HG03103 (cell line): ENCODE measurements around the gene TRIM9.
"Not testable (repeated sequence)": the region's sequence is repeated elsewhere in the genome, so short reads cannot be mapped to it uniquely, and the experiment has no call there.

ENCODE experiments used
- ATAC-seq: cut with Tn5 transposase; IDR thresholded peaks from one replicate; pipeline ENCODE4 v1.9.1; 2021; ENCODE audit warnings: low read depth; ENCODE audit not compliant: unreplicated experiment

The TRIM9 gene

DNA sequence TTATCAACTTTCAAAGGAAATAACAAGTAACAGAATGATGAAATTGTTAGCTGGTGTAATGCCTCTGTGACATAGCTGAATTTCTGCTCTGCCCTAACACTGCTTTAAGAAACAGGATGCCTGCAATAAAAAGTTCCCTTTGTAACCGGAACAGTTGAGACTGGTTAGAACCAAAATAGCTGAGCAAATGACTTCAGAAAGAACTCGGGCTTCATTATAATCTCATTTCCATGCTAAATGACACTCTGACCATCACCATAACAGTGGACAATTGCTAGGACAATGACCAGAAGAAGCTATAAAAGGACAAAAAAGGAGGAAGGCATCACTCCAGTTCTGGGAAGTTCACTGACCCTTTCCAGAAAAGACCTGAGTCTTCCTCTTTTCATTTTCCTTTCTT is 127.1 kb downstream of the TRIM9 start:
- no peak for ATAC-seq

DNA sequence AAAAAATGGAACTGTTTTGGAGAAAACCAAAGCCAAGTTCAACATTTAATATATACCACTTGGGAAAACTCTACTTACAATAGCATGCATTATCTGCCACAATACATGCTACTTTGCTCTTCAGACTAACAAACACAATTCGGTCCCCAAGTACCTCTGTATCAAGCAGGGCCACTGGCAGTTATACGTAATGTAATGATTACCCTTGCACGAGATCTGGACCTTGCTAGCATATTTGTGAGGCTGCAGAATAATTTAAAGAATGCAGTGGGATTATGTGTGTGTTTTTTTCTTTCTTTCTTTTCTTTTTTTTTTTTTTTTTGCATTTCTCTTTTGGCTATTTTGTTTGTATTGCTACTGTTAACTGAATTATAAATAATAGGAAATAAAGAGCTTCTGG is 127.8 kb downstream of the TRIM9 start:
- ATAC-seq = no peak

DNA sequence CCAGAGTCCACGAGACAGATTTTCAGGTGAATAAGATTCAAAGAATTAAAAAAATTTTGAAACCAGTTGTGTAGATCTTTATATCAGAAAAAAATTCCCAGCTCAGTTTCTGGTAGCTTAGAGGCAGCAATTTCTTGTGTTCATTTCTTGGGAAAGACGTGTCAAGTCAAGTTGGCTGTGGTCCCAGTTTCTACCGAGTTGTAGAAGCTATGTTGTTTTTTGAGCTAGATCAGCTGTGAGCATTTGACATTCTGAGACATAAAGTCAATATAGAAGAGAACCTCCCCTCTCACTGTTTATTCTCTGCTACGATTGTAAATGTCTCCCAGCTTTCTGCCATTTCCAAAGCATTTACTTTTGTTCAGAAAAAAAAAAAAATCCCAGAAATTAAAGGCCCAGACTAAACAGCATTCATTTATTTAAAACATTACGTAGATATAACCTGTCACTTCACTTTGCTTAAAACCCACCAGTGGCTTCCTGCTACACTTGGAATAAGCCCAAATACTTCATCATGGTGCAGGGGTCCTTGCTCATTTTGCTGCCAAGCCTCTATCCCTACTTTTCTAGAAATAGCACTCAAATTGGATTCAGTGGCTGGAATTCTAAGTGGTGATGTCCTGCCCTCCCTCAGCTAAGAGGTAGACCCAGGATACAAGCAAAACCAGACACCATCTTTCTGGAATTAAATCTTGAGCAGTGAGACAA is 130.1 kb downstream of the TRIM9 start:
- ATAC-seq = no peak

- no peak for ATAC-seq
These were observed 131.0 kb downstream of the TRIM9 start for GRCh38 chr14:50963919-50964318.

DNA sequence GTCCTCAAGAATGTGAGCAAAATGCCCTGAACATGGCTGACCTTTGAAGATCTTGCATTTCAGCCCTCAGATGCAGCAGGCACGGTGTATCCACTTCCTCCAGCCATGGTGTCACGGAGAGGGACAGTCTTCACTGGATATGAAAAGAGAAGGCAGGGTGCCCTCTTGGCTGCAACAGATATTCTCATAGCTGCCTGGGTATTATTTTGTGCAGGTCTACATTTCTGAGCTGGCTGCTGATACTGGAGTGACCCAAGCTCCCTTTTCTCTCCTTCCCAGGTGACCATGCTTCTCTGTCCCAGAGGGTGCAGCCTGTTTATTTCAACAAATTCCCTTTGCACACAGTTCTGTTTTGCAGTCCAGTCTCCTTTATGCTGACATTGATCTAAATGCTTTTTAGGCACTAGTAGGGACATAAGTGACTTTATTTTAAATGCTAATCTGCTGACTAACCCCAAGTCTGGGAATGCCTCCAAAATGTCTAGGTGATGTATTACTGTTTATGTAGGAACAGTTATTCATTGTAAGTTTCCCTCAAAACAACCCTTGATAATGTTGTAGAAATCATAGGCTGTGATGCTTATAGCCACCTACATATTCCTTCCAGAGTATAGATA is 133.2 kb downstream of the TRIM9 start:
- no peak for ATAC-seq

- ATAC-seq = no peak
These were observed 137.6 kb downstream of the TRIM9 start for GRCh38 chr14:50957296-50957695.

- ATAC-seq = not testable (repeated sequence)
These were observed 138.5 kb downstream of the TRIM9 start for GRCh38 chr14:50956421-50956820.

DNA sequence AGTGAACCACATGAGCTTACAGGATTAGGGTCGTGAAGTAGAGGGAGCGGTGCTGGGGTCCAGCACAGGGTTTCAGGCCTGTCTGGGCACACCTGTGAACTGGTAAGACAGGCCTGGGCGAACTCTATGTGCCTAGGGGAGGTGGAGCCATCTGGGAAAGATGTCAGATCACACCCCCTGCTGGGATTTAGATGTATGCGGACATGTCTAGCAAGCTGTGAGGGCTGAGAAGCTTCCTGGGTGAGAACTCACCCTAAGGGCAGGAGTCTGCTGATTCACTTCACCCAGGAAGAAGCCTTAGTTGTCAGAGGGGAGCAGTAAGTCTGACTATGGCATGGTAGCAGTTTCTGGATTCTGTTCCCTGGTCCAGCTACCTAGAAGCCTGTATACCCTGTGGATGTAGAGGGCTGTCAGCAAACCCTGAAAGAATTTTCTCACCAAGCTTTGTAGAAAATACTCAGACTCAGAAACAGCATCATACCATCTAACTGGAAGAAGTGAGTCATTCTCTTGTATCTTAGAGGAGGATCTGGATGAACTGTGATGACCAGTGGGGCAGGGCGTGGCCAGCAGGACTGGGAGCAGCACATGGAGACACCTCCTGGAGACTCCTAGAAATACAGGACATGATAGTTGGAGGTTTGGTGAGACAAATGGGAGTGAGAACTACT is 139.4 kb downstream of the TRIM9 start:
- ATAC-seq = no peak

GRCh38 chr14:50954811-50955372 is 140.0 kb downstream of the TRIM9 start:
- no peak for ATAC-seq

DNA sequence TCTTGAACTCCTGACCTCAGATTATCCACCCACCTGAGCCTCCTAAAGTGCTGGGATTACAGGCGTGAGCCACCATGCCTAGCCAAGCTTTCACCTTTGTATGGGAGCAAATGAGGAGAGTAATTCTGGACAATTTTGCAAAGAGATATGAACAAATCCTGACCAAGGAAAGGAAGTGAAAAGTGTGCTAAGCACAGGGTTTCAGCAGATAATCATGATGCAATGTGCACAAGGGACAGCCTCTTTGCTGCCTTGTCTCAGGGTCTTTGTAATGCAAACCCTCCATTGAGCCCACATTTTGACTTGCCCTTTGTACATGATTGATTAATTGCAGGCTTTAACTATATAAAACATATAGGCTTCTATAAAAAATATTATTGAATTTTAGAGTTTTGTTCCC is 141.4 kb downstream of the TRIM9 start:
- ATAC-seq = no peak

DNA sequence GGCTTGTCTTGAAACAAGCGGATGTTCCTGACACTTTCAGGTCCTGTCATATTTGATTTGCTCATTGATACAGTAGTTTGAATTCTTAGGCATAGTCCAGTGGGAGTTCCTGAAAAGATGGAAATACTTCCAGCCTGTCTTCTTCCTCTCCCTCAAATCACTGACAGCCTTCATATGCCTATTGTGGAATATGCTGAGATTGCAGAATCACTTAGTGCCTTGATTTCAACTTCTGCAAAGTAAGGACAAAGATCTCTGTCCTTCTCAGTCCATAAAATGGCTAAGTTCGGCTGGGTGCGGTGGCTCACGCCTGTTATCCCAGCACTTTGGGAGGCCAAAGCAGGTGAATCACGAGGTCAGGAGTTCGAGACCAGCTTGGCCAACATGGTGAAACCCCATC is 143.9 kb downstream of the TRIM9 start:
- no peak for ATAC-seq

DNA sequence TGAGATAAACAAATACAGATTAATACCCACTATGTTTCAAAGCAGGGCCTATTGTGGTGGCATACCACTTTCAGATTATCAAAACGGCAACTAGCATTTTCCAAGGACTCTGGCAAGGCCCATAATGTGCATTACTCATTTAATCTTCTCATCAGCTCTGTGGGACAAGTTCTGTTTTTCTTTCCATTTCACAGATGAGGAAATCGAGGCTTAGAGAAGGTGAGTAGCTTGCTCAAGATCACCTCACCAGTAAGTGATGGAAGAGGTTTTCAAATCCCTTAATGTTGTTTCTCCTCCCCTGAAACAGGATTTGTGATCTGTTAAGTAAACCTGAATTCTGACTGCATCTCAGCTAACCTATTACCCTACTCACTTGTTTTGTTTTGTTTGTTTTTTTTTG is 146.7 kb downstream of the TRIM9 start:
- no peak for ATAC-seq

- ATAC-seq = no peak
These were observed 147.5 kb downstream of the TRIM9 start for GRCh38 chr14:50947446-50947845.

DNA sequence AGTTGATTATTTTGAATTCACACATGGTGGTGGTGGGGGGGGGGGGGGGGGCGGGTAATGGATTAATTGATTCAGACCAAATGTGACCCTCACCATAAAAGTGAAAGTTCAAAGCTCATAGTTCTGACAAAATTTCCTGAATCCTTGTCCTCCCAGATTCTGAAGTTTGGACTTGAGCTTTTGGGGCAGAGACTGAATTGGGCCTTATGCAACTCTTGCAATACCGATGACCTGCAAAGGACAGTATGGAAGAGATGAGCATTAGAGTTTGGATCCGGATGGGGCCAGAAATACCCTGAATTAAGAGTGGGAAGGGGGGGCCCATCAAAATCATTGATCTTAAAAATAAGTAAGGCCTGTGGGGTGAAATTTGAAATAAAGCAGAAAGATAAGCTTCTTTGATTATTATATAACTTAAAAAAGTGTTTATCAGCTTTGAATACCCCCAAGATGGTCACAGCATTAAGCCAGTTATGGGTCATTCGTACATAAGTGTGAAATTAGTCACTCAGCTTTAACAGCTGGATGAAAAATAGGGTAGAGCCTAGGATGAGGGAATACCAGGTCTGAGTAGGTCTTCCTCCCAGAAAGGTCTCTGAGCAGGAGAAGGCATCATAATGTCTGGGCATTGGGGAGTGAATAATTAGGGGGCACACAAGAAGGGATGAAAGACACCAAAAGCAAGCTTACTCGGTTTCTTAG is 148.5 kb downstream of the TRIM9 start:
- no peak for ATAC-seq

GRCh38 chr14:50944647-50945413 is 150.1 kb downstream of the TRIM9 start:
- no peak for ATAC-seq

- no peak for ATAC-seq
These were observed 150.8 kb downstream of the TRIM9 start, which contains the start of gene PYGL for GRCh38 chr14:50943943-50944646. Gene PYGL, minus strand, starts transcription at chr14:50944483. Its CDS starts 80 bp downstream, at chr14:50944403.

- no peak for ATAC-seq
These were observed 151.5 kb downstream of the TRIM9 start for GRCh38 chr14:50943261-50943942.

DNA sequence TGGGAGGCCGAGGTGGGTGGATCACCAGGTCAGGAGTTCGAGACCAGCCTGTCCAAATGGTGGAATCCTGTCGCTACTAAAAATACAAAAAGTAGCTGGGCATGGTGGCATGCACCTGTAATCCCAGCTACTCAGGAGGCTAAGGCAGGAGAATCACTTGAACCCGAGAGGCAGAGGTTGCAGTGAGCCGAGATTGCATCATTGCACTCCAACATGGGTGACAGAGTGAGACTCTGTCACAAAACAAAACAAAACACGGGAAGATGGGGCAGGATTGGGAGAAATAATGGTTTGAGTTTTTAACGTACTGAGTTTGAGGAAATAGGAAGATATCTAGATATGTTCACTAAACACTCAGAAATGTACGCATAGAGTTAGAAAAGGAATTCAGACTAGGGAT is 153.3 kb downstream of the TRIM9 start:
- not testable (repeated sequence) for ATAC-seq

DNA sequence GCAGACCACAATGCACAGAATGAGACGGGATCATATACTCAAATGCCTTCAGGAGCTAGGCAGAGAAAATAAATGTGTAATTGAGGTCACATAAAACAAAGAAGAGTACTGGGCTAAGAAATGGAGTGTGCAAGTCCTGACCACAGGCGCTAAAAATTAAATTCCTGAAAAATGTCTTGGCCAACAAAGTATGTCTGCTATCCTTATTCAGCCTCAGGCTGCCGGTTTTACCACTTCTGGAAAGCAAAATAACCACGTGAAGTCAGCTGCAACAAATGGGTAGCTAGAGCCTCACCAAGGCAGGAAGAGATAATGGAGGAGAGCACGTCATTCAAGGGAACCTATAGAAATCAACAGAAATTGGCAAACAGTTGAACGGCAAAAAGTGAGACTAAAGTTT is 153.8 kb downstream of the TRIM9 start:
- ATAC-seq = no peak
